SH-SY5Y (cell line): ENCODE data around the gene SLC35F3.

Experiments
- GATA2 ChIP-seq: IDR thresholded peaks from 2 replicates; pipeline ENCODE4 v1.6.1; 2011; ENCODE audit warnings: mild to moderate bottlenecking, low read depth, low read length
- GATA3 ChIP-seq: IDR thresholded peaks from 2 replicates; pipeline ENCODE4 v1.6.1; 2011; ENCODE audit warnings: low read depth, mild to moderate bottlenecking, low read length, moderate library complexity

The SLC35F3 gene

GRCh38 chr1:234321231-234321630, 416.8 kb downstream of the SLC35F3 start:
- TF ChIP-seq GATA3, result no peak
- TF ChIP-seq GATA2, result no peak

- no peak for TF ChIP-seq GATA2
- TF ChIP-seq GATA3, result no peak
Observed at GRCh38 chr1:234322097-234322496, 417.6 kb downstream of the SLC35F3 start.

GRCh38 chr1:234322979-234323378, 418.5 kb downstream of the SLC35F3 start:
- no peak for TF ChIP-seq GATA3
- TF ChIP-seq GATA2, result no peak

GRCh38 chr1:234324821-234325220, 420.3 kb downstream of the SLC35F3 start:
- no peak for TF ChIP-seq GATA3
- TF ChIP-seq GATA2, result no peak

DNA sequence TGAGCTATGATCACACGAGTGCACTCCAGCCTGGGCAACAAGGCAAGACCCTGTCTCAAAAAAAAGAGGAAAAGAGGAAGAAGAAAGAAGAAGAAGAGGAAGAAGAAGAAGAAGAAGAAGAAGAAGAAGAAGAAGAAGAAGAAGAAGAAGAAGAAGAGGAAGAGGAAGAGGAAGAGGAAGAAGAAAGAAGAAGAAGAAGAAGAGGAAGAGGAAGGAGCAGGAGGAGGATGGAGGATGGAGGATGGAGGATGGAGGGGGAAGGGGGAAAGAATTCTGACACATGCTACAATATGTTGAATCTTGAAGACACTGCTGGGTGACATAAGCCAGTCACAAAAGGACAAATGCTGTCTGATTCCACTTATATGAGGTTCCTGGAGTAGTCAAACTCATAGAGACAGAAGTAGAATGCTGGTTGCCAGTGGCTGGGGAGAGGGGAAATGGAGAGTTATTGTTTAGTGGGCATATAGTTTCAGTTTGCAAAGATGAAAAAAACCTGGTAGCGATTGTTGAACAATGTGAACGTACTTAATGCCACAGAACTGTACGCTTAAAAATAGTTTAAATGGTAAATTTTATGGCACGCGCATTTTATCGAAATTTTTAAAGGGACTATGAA, 421.5 kb downstream of the SLC35F3 start:
- TF ChIP-seq GATA3, result no peak
- TF ChIP-seq GATA2, result no peak

DNA sequence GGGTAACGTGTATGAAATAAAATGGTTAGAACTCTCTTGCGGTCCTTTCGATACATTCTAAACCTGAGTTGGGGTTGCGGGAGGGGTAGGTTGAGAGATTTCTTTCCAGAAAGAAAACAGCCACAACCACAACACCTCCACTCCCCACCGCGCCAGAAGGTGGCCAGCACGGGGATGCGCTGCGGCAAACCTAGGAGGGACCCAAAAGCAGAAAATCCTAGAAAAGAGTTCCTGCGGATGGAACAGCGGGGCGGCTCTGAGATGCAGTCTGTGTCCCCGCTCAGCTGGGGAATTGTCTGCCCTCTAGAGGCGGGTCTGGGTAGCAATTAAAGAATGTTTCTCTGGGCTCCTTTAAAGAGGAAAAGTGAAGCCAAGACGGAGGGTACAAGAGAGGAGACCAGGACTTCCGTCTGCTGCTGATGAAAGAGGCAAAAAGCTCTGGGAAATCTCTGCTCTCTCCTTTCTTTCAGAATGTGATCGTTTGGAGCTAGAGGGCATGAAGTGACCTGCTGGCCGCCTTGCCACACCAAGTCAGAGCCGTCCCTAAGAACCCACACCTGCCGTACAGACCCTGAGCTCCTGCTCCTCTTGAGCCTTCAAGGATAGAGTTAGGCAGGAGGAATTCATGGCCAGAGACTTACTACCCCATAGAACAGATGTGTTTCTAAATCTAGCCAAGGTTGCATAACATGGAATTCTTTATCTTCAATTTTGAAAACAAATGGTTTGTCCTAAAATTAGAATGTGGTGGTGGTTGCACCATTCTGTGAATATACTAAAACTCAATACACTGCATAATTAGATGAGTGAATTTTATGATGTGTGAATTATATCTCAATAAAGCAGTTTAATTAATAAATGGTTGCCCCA, 422.3 kb downstream of the SLC35F3 start:
- TF ChIP-seq GATA2, result no peak
- TF ChIP-seq GATA3, result no peak

DNA sequence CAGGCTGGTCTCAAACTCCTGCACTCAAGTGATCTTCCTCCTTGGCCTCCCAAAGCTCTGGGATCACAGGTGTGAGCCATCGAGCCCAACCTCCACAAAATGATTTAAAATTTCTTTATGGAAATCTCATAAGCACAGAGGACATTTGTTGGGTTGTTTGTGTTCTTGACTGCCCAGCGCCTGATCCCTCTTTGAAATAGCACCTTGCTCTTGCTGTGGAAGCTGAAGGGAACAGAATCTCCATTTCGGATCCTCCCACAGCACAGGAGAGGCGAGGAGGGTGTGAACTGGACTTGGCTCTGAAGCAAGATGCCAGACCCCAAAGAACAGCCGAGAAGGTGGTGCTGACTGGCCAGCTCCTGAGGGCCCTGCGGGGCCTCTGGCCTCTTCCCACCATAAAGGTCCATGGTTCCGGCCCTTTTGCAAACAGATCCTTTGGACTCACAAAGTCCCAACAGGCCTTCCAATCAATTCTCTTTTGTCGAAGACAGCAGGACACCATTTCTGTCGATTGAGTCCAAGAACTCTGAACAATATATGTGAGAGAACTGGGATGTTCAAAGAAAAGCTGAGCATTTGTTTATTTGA, 423.2 kb downstream of the SLC35F3 start:
- no peak for TF ChIP-seq GATA2
- no peak for TF ChIP-seq GATA3

- no peak for TF ChIP-seq GATA2
- TF ChIP-seq GATA3, result no peak
Observed at GRCh38 chr1:234330843-234331215, 426.4 kb downstream of the SLC35F3 start.

GRCh38 chr1:234331507-234331906, 427.0 kb downstream of the SLC35F3 start:
- TF ChIP-seq GATA3 (no peak), GATA2 (no peak)

- TF ChIP-seq GATA2 (no peak), GATA3 (no peak)
Observed at GRCh38 chr1:234336359-234336758, 431.9 kb downstream of the SLC35F3 start.

- no peak for TF ChIP-seq GATA2
- TF ChIP-seq GATA3, result no peak
Observed at GRCh38 chr1:234337233-234337632, 432.8 kb downstream of the SLC35F3 start.

- no peak for TF ChIP-seq GATA2
- TF ChIP-seq GATA3, result no peak
Observed at GRCh38 chr1:234340528-234340927, 436.1 kb downstream of the SLC35F3 start.

DNA sequence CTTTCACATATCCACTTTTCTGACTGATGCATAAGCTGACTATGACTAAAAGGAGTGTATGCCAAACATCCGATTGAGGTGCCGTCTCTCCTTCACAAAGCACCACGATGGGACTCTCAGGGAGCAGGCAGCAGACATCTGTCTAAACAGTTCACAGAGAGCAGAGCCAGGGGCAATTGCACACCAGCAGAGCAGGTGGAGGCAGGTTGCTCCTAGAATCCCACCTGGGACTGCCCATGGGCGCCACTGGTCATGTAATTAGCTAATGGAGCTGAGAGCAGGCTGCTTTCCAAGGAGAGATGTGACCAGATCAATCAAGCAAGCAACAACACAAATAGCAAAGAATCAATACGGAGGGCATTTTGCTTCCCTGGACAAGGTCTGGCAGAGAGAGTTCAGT, 438.3 kb downstream of the SLC35F3 start:
- TF ChIP-seq GATA3, result no peak
- no peak for TF ChIP-seq GATA2

- no peak for TF ChIP-seq GATA2
- TF ChIP-seq GATA3, result no peak
Observed at GRCh38 chr1:234345237-234345636, 440.8 kb downstream of the SLC35F3 start.

GRCh38 chr1:234348964-234349363, 444.5 kb downstream of the SLC35F3 start:
- TF ChIP-seq GATA2, result no peak
- no peak for TF ChIP-seq GATA3
